ENCODE data around the gene TMPRSS11D.

- TF ChIP-seq REST (IDR thresholded peaks at IDR 0.05; ENCODE audit: low read depth): no peak
- TF ChIP-seq RAD21 (IDR thresholded peaks at IDR 0.05; ENCODE audit: low read depth): no peak
- no peak for TF ChIP-seq USF1 (IDR thresholded peaks at IDR 0.05)
- no peak for TF ChIP-seq TAF1 (IDR thresholded peaks at IDR 0.05; ENCODE audit: low read depth)
- TF ChIP-seq MAX (IDR thresholded peaks at IDR 0.05): no peak
- TF ChIP-seq YY1 (IDR thresholded peaks at IDR 0.05; ENCODE audit: low read depth): no peak
- TF ChIP-seq EP300 (IDR thresholded peaks at IDR 0.05; ENCODE audit: borderline replicate concordance): no peak
- TF ChIP-seq CREB1 (IDR thresholded peaks at IDR 0.05; ENCODE audit: low read depth): no peak
- TF ChIP-seq NFIC (IDR thresholded peaks at IDR 0.05): no peak
- no peak for TF ChIP-seq TCF12 (IDR thresholded peaks at IDR 0.05; ENCODE audit: low read depth)
- no peak for TF ChIP-seq EGR1 (IDR thresholded peaks at IDR 0.05)
Observed at GRCh38 chr4:67931256-67931655, 47.5 kb upstream of the TMPRSS11D start.
